Endometrial microvascular endothelial cells (primary cell): ENCODE data around the gene SCLY. TPM values are rescaled to one million over a fixed set of nuclear protein-coding genes. Genes with fewer than 3 reads are reported as not detected.
"Not testable (repeated sequence)": the region's sequence is repeated elsewhere in the genome, so short reads cannot be mapped to it uniquely, and the experiment has no call there.

Experiments used
- in situ Hi-C: cut with HindIII; loops from 2 replicates; pipeline ENCODE4 v1.10.0; 2017; ENCODE audit warnings: low sequenced_read_pairs, low pct_unique_long_range_greater_than_20kb; ENCODE audit errors: inconsistent ontology term
- total RNA-seq: library from RNA; depleted of rRNA; stranded (reverse); fragments of >200 nt; gene quantifications from one replicate; pipeline ENCODE4 v1.2.3, GENCODE V29; 2015; ENCODE audit errors: inconsistent ontology term

The SCLY gene
- total RNA-seq, 1 donor from 2014 or later = 40.5 TPM

DNA sequence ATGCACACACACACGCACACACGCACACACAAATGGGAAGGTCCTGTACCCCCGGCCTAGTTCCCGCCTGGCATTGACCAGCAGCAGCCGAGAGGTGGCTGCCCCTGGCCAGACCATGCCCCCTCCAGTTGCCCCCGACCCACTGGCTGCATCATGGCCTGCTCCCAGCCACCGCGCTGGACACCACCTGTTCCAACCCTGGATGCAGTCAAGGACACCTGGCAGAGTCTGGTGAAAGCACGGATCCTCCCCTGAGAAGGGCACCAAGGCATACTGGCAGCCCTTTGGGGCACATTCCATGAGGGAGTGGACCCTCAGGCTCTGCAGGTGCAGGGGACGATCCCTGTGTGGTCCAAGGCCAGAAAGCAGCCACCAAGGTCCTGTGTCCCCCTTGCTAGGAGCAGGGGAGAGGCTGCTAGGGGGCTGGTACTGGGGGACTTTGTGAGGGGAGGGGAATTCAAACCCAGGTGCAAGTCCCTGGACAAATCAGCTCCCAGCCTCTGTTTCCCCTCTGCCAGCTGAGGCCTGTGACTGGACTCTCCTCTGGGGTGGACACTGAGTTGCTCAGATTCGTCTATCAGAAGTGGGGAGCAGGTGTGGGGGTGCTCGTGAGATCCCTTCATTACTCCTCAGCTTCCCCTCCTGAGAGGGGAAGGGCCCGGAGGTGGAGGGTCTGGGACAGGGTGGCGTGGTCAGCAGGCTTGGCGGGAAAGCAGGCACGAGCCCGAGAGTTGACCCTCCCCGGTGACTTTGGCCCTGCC is 42.8 kb downstream of the SCLY start:
- in situ Hi-C loops = no loop called here

- in situ Hi-C loops = no loop called here
Measured at GRCh38 chr2:238104226-238104690, 43.5 kb downstream of the SCLY start.

DNA sequence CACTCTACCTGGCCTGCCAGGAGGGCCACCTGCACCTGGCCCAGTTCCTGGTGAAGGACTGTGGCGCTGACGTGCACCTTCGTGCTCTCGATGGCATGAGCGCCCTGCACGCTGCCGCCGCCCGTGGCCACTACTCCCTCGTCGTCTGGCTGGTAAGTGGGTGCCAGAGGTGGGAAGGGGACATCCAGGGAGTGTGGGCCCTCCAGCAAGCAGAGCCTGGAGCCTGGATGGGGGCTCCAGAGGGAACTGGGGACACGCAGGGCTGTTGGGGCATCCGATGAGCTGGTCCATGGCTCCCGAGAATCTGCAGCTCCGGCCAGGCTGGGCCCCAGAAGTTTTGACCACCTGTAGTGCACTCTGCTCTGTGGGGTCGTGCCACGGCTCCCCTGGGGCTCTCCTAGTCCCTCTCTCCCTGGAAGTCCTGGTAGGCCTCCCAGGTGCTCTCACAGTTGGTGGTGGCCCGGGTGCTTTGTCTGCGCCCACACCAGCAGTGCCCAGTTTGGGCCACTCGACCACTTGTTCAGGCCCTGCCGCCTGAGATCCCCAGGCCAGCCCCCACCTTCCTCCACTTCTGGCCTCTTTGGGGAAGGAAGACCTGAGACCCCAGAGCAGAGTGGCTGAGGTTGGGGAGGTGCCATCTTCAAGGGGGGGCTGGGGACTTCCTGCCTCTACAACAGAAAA is 44.0 kb downstream of the SCLY start:
- in situ Hi-C loops = no loop called here

DNA sequence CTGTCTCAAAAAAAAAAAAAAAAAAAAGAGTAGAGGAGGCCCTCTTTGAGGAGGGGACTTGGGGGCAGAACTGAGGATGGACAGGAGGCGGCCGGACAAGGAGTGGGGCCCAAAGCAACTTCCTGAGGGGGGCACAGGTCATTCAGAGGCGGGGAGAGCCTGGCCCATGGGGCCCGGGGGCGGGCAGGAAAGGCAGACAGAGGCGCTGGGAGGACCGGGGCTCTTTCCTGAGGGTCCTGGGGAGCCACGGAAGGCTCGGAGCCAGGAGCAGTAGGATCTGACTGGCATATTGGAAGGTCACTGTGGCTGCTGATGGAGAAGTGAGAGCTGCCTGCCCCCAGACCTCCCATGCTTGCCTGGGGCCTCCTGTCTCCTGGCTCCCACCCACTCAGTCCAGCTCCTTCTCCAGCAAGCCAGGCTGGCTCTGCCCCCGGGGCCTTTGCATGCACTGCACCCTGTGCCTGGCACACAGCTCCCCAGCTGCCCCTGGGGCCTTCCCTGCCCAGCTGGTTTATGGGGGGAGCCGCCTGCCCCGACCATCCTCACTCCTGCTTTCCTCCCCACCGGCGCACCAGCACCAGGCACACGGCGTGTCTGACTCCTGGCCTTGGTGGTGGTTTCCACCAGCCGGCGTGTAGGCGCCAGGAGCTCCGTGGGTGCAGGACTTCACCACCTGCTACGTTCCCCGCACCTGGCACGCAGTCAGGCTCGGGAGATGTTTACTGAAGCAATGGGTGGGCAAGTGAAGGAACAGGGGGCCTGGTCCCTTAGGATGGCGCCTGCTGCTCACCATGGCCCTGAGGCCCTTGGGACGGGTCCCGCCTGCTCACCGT is 44.9 kb downstream of the SCLY start:
- in situ Hi-C loops = no loop called here

- in situ Hi-C loops = no loop called here
Measured at GRCh38 chr2:238106339-238106697, 45.5 kb downstream of the SCLY start.

DNA sequence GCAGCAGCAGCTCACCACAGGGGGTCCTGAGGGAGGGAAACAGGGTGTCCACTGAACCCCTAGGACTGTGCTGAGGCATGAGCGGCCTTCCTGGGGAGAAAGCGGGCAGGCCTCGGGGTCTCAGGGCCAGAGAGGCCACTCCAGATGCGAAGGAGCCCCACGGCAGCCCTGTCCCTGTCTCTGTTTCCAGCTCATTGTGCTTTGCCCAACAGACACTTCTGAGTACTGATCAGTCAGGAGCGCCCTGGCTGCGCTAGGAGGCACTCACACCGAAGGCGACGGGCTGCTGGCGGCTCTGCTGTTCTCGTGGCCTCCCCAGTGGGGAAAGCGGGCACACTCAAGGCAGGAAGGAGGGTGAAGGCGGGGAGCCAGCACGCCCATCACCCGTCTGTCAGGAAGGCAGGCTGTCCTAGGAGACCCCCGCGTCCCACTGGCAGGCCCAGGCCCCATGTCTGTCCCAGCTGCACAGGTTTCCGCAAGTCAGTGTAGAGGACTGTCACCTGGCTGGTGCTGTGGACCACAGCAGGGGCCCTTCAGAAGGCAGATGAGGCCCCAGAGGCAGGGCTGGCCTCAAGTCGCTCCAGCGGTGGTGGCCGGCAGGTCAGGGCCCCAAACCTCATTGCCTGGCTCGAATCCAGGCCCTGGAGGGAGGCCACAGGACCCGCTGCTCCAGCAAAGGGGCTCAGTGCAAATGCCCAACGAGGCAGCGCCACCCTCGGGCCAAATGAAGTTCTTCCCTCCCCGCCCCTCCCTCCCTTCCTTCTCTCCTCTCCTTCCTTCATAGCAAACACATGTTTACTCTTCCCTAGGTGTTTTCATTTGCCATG is 46.1 kb downstream of the SCLY start:
- in situ Hi-C loops = no loop called here

DNA sequence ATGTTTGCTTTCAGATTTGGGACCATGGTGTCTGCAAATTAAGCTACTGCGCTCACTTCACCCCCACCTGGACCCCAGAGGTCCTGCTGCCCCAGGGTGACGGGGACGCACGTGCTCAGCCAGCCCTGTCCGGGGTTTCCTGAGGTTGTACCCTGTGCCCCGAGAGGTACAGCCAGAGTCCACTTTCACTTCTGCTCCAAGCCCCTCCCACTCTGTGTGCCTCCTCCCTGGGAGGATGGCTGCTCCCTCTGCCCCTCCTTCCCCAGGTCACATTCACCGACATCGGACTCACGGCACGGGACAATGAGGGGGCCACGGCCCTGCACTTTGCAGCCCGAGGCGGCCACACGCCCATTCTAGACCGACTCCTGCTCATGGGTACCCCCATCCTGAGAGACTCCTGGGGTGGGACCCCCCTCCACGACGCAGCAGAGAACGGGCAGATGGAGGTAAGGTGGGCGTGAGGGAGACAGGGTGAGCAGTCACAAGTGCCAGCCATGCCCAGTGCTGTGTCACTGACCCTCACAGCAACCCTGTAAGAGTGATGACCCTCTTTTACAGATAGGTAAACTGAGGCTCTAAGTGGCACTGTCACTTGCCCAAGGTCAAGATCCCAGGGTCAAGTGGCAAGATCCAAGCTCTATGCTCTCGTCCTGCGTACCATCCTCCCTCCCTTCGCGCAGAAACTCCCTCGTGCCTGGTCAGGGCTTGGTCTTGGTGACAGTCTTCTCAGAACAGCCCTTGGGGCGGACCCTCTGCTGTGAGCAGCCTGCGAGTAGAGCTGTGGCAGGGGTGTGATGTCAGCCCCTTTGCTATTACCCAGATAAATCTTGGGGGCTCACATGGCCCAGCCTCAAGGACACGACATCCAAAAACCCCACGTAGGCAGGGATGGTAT is 47.0 kb downstream of the SCLY start:
- in situ Hi-C loops = no loop called here

DNA sequence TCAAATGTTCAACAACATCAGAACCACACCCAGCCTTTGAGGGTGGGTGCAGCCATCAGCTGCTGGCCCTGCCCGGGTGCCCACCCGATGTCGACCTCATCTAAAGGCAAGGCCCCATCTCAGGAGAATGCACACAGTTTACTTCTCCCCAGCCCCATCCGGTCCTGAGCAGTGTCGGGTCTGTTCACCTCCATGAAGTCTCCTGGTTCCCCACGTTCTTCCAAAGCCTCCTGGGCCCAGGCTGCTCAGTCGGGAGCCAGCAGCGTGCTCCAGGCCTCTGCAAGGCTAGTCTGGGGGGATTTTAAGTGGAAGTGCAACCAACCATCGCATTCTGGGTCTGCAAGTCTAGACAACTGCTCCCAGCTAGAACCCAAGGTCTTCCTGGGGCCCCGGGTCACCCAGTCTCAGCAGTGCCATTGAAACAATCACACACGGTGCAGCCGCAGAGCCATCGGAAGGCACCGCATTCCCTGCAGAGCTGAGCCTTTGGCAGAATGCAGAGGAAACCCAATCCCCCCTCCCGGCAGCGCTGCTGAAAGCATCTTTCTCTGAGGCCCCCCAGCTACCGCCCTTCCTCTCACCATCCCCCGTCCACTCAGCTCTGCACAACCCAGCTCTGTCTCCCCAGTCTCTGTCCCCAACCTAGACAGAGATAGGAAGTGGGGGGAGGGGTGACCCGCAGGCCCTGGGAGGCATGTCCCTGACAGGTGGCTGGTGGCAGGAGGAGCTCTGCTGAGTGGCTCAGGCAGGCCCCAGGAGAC is 47.8 kb downstream of the SCLY start:
- in situ Hi-C loops = no loop called here

- in situ Hi-C loops = no loop called here
Measured at GRCh38 chr2:238113611-238114010, 52.8 kb downstream of the SCLY start.

- in situ Hi-C loops = no loop called here
Measured at GRCh38 chr2:238114331-238114841, 53.6 kb downstream of the SCLY start.

- in situ Hi-C loops = no loop called here
Measured at GRCh38 chr2:238114851-238115660, 54.3 kb downstream of the SCLY start.

DNA sequence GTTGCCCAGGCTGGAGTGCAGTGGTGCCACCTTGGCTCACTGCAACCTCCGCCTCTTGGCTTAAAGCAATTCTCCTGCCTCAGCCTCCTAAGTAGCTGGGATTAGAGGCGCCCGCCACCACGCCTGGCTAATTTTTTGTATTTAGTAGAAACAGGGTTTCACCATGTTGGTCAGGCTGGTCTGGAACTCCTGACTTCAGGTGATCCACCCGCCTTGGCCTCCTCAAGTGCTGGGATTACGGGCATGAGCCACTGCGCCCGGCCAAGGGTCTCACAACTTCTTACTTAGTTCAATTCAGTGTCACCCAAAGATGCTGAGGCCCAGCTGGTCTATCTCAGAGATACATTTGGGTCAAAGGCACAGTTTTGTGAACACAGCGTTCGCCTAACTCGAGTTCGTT is 54.9 kb downstream of the SCLY start:
- in situ Hi-C loops = not testable (repeated sequence)

- in situ Hi-C loops = no loop called here
Measured at GRCh38 chr2:238116298-238117198, 55.7 kb downstream of the SCLY start.

DNA sequence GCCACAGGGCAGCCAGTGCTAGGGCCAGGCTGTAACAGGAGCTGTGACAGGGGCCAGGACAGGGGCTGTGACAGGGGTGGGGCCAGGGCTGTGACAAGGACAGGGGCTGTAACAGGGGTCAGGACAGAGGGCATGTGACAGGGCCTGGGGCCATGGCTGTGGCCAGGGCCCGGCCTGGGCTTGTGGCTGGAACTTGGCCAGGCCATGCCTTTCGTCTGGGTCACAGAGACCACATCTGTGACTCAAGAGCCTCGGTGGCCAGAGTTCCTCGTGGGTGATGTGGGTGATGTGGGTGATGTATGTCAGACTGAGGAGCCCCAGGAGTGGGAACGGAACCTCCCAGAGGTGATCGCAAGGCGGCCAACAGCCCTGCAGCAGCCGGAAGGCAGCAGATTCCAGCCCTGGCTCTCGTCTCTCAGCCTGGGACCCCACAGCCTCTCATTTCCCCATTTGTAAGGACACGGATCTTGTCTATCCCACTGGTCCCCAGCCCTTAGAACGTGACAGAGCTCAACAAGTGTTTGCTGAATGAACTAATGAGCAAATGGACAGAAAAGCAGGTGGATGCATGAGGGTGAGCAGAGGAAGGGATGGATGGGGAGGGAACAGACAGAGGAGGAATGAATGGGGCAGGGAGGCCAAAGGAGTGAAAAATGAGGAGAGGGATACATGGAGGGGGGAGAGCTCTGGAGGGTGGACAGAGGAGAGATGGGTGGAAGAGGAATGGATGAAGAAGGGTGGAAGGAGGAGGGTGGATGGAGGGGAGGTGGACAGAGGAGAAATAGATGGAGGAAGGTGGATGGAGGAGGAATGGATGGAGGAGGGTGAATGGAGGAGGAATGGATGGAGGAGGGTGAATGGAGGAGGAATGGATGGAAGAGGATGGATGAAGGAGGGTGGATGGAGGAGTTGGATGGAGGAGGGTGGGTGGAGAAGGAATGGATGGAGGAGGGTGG is 56.7 kb downstream of the SCLY start:
- in situ Hi-C loops = no loop called here
